Measurements from ENCODE around the gene KLHL12. TPM values are rescaled to one million over a fixed set of nuclear protein-coding genes. Genes with fewer than 3 reads are reported as not detected.
"Not testable (repeated sequence)": the region's sequence is repeated elsewhere in the genome, so short reads cannot be mapped to it uniquely, and the experiment has no call there.

KLHL12 gene
- total RNA-seq, 2 donors from 2014 or later, result 12.6 to 18.5 TPM

DNA sequence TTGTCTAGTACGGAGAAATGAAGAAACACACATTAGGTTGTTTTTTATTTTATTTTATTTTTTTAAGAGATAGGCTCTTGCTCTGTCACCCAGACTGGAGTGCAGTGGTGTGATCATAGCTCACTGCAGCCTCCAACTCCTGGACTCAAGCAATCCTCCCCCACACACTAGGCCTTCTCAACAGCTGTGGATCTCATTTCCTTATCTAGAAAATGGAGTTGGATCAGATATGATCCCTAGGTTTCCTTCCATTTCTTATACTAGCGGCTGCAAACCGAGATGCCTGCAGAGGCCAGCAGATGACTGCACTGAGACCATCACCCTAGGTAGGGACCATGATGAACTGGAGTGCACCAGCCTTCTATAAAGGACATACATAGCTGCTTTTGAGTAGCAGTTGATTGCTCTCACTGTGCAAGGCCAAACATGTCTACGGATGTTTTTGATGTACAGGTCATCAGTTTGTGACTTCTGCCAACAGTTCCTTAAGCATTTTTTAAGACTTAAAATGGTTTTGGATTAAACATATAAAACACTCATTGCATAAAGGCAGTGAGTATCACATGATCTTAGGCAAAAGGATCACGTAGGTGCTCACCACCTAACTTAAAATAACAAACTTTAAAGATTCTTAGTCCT, 11.4 kb upstream of the KLHL12 start:
- DNase-seq (ENCODE audit: low spot score), result no peak
- TF ChIP-seq, protein P1, sequence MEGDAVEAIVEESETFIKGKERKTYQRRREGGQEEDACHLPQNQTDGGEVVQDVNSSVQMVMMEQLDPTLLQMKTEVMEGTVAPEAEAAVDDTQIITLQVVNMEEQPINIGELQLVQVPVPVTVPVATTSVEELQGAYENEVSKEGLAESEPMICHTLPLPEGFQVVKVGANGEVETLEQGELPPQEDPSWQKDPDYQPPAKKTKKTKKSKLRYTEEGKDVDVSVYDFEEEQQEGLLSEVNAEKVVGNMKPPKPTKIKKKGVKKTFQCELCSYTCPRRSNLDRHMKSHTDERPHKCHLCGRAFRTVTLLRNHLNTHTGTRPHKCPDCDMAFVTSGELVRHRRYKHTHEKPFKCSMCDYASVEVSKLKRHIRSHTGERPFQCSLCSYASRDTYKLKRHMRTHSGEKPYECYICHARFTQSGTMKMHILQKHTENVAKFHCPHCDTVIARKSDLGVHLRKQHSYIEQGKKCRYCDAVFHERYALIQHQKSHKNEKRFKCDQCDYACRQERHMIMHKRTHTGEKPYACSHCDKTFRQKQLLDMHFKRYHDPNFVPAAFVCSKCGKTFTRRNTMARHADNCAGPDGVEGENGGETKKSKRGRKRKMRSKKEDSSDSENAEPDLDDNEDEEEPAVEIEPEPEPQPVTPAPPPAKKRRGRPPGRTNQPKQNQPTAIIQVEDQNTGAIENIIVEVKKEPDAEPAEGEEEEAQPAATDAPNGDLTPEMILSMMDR (IDR thresholded peaks at IDR 0.05), result no peak
- H3K4me1 ChIP-seq (ENCODE audit: control insufficient read depth in 1 of 2, low read depth in 2 of 2), result no peaks in the 10 kb centered on the region
- H3K36me3 ChIP-seq, result peaks cover 30% of the 10 kb centered on the region
- H3K9me3 ChIP-seq, result no peaks in the 10 kb centered on the region
- H3K27me3 ChIP-seq (replicated peaks; ENCODE audit: insufficient read depth), result no peaks in the 10 kb centered on the region
- H3K27ac ChIP-seq, result no peak overlapping the region
- ATAC-seq (ENCODE audit: insufficient number of reproducible peaks, low FRiP score, low read depth), result no peak
- H3K4me3 ChIP-seq, result no peak overlapping the region

GRCh38 chr1:202936409-202936808, 9.4 kb upstream of the KLHL12 start:
- ATAC-seq (ENCODE audit: insufficient number of reproducible peaks, low FRiP score, low read depth); H3K4me1 ChIP-seq (ENCODE audit: control insufficient read depth in 1 of 2, low read depth in 2 of 2); H3K9me3 ChIP-seq; H3K4me3 ChIP-seq; H3K27me3 ChIP-seq (replicated peaks; ENCODE audit: insufficient read depth); DNase-seq (ENCODE audit: low spot score); H3K27ac ChIP-seq: not testable (repeated sequence)
- peaks cover 11% of the 10 kb centered on the region for H3K36me3 ChIP-seq

GRCh38 chr1:202935844-202936243, 8.8 kb upstream of the KLHL12 start:
- DNase-seq (ENCODE audit: low spot score) (no peak), ATAC-seq (ENCODE audit: insufficient number of reproducible peaks, low FRiP score, low read depth) (no peak)
- TF ChIP-seq, protein P1 (IDR thresholded peaks at IDR 0.05), result no peak
- H3K4me1 ChIP-seq (ENCODE audit: control insufficient read depth in 1 of 2, low read depth in 2 of 2), result no peaks in the 10 kb centered on the region
- no peak overlapping the region for H3K4me3 ChIP-seq
- H3K27ac ChIP-seq, result no peak overlapping the region
- peaks cover 6% of the 10 kb centered on the region for H3K36me3 ChIP-seq
- no peaks in the 10 kb centered on the region for H3K9me3 ChIP-seq
- no peaks in the 10 kb centered on the region for H3K27me3 ChIP-seq (replicated peaks; ENCODE audit: insufficient read depth)

GRCh38 chr1:202934755-202935154, 7.7 kb upstream of the KLHL12 start:
- no peaks in the 10 kb centered on the region for H3K27me3 ChIP-seq (replicated peaks; ENCODE audit: insufficient read depth)
- no peak overlapping the region for H3K27ac ChIP-seq
- ATAC-seq (ENCODE audit: insufficient number of reproducible peaks, low FRiP score, low read depth) (no peak), DNase-seq (ENCODE audit: low spot score) (no peak)
- no peak overlapping the region for H3K4me3 ChIP-seq
- no peaks in the 10 kb centered on the region for H3K36me3 ChIP-seq
- H3K4me1 ChIP-seq (ENCODE audit: control insufficient read depth in 1 of 2, low read depth in 2 of 2), result no peaks in the 10 kb centered on the region
- TF ChIP-seq, protein P1 (IDR thresholded peaks at IDR 0.05), result no peak
- no peaks in the 10 kb centered on the region for H3K9me3 ChIP-seq

- no peaks in the 10 kb centered on the region for H3K36me3 ChIP-seq
- H3K27me3 ChIP-seq (replicated peaks; ENCODE audit: insufficient read depth), result no peaks in the 10 kb centered on the region
- TF ChIP-seq, protein P1 (IDR thresholded peaks at IDR 0.05), result no peak
- H3K9me3 ChIP-seq, result no peaks in the 10 kb centered on the region
- H3K27ac ChIP-seq, result no peak overlapping the region
- no peaks in the 10 kb centered on the region for H3K4me1 ChIP-seq (ENCODE audit: control insufficient read depth in 1 of 2, low read depth in 2 of 2)
- no peak for DNase-seq (ENCODE audit: low spot score)
- ATAC-seq (ENCODE audit: insufficient number of reproducible peaks, low FRiP score, low read depth), result no peak
- no peak overlapping the region for H3K4me3 ChIP-seq
Measured at GRCh38 chr1:202932476-202932875, 5.4 kb upstream of the KLHL12 start.

GRCh38 chr1:202923533-202923932, 3.5 kb downstream of the KLHL12 start:
- ATAC-seq (ENCODE audit: insufficient number of reproducible peaks, low FRiP score, low read depth) (no peak), DNase-seq (ENCODE audit: low spot score) (no peak)
- Histone ChIP-seq H3K27ac (no peak overlapping the region), H3K27me3 (replicated peaks; ENCODE audit: insufficient read depth) (no peaks in the 10 kb centered on the region), H3K36me3 (peaks cover under 1% of the 10 kb centered on the region), H3K4me1 (ENCODE audit: control insufficient read depth in 1 of 2, low read depth in 2 of 2) (peaks cover 20 to 21% of the 10 kb centered on the region in 2 donors), H3K9me3 (no peaks in the 10 kb centered on the region), H3K4me3 (no peak overlapping the region)
- TF ChIP-seq, protein P1 (IDR thresholded peaks at IDR 0.05), result no peak
